ENCODE measurements around the gene IFIT2.
"Not testable (repeated sequence)": the region's sequence is repeated elsewhere in the genome, so short reads cannot be mapped to it uniquely, and the experiment has no call there.

The IFIT2 gene

DNA sequence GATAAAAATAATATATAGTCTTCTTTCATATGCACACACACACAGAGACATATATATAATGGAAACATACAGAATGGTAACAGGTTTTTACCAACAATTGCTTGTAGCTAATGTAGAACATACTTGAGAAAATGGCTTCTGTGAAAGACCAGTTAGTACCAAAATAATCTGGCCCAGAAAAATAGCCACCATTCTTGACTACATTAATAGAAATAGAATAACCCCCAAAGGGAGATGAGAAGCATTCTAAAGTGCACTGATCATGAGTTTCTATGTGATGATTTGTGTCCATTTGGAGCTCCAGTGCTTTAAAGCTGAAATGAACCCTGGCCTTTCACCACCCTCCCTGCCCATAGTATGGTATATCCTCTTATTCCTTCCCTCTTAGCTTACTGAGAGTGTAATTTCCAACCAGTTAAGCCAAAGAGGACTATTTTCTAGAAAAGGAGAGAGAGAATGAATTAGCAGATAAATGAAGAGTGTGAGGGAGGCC lies 22.9 kb upstream of the IFIT2 start:
- no peaks in the 10 kb centered on the region for H3K27me3 ChIP-seq (ENCODE audit: control insufficient read depth, insufficient read depth, low read length, poor library complexity, severe bottlenecking)
- no peaks in the 10 kb centered on the region for H3K36me3 ChIP-seq (ENCODE audit: control insufficient read depth, insufficient read depth, low read length)
- H3K4me1 ChIP-seq (ENCODE audit: control insufficient read depth, insufficient read depth, low read length): peaks cover 15% of the 10 kb centered on the region
- H3K9me3 ChIP-seq (ENCODE audit: control insufficient read depth, low read length): no peaks in the 10 kb centered on the region
- H3K4me3 ChIP-seq (ENCODE audit: insufficient read depth, low read depth, low read length): no peak overlapping the region
- no peak overlapping the region for H3K27ac ChIP-seq (ENCODE audit: insufficient read depth, low read depth, low read length, poor library complexity, severe bottlenecking)

DNA sequence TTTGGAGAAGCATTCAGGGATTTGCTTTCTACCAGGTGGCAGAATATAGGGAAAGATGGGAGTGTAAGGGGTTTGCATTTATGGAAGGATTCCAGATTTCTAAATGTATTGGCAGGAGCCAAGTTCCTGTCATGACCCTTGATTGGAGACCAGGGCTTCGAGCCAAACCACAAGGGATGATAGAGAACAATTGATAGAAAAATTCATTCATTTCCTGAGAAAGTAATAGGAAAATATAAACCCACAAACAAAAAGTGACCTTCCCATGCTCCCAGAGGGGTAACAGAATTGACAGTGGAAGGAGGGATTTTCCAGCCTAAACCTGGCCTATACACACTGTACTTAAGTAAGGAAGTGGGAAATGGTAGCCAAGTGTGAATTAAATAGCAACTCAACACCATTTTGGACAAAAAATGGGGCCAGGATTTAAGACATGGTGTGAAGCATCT lies 22.4 kb upstream of the IFIT2 start:
- no peak overlapping the region for H3K27ac ChIP-seq (ENCODE audit: insufficient read depth, low read depth, low read length, poor library complexity, severe bottlenecking)
- no peaks in the 10 kb centered on the region for H3K27me3 ChIP-seq (ENCODE audit: control insufficient read depth, insufficient read depth, low read length, poor library complexity, severe bottlenecking)
- H3K9me3 ChIP-seq (ENCODE audit: control insufficient read depth, low read length): no peaks in the 10 kb centered on the region
- H3K4me3 ChIP-seq (ENCODE audit: insufficient read depth, low read depth, low read length): no peak overlapping the region
- H3K36me3 ChIP-seq (ENCODE audit: control insufficient read depth, insufficient read depth, low read length): no peaks in the 10 kb centered on the region
- H3K4me1 ChIP-seq (ENCODE audit: control insufficient read depth, insufficient read depth, low read length): peaks cover 20% of the 10 kb centered on the region
- 89 to 100% methylated on average over 1 of the region's 1 CpG for WGBS, 2 experiments

DNA sequence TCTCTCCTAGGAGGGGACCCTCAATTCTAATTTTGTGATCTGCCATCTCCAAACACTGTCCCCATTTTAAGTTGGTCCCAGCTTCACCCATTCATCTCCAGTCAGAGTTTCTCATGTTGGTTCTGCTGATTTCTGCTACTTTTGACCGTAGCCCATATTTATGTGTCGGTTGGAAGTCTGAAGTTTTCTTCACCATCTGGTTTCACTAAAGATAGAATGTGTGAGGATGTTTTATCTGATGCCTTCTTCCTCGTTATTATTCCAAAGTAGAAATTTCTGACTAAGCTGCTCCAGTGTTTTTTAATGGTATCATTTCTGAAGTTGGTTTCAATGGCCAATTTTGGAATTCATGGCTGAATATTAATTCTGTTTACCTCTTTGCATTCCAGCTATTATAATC lies 21.3 kb upstream of the IFIT2 start:
- no peak overlapping the region for H3K27ac ChIP-seq (ENCODE audit: insufficient read depth, low read depth, low read length, poor library complexity, severe bottlenecking)
- 92 to 98% methylated on average over 3 of the region's 3 CpGs for WGBS, 2 experiments
- no peaks in the 10 kb centered on the region for H3K9me3 ChIP-seq (ENCODE audit: control insufficient read depth, low read length)
- no peak overlapping the region for H3K4me3 ChIP-seq (ENCODE audit: insufficient read depth, low read depth, low read length)
- H3K4me1 ChIP-seq (ENCODE audit: control insufficient read depth, insufficient read depth, low read length): peaks cover 20% of the 10 kb centered on the region
- no peaks in the 10 kb centered on the region for H3K27me3 ChIP-seq (ENCODE audit: control insufficient read depth, insufficient read depth, low read length, poor library complexity, severe bottlenecking)
- H3K36me3 ChIP-seq (ENCODE audit: control insufficient read depth, insufficient read depth, low read length): no peaks in the 10 kb centered on the region

DNA sequence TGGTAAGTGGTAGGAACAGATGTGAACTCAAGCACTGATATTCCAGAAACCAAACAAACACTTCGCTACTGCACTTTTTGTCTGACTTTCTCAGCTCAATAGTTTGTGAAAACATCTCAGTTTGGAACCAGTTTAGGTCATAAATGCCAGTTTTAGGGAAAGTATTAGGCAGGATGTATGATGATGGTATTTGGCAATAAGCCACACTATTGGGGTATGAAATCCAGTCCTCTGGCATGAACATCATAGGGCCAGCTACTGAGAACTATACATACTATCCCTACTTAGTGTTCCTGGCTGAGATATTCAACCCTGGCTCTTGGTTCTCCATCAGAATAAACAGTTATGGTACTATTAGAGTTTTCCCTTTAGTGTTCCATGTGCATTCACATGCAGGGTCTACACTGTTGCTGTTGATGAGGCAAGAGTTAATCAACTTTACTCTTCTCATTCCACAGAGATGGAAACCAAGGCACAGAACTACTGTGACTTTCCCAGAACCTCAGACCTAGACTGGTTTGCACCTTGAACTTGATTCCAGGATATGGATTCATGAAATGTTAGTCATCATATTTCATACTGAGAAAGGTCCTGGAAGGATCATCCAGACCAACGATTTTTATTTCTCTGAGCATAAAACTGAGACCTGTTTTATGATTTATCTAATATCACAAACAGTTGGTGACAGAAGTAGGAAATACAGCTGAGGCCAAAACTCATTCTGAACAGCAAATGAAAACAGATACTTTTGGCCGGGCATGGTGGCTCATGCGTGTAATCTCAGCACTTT lies 20.0 kb upstream of the IFIT2 start:
- Histone ChIP-seq H3K9me3 (ENCODE audit: control insufficient read depth, low read length) (no peaks in the 10 kb centered on the region), H3K27ac (ENCODE audit: insufficient read depth, low read depth, low read length, poor library complexity, severe bottlenecking) (no peak overlapping the region), H3K36me3 (ENCODE audit: control insufficient read depth, insufficient read depth, low read length) (no peaks in the 10 kb centered on the region), H3K4me1 (ENCODE audit: control insufficient read depth, insufficient read depth, low read length) (peaks cover 20% of the 10 kb centered on the region), H3K4me3 (ENCODE audit: insufficient read depth, low read depth, low read length) (no peak overlapping the region), H3K27me3 (ENCODE audit: control insufficient read depth, insufficient read depth, low read length, poor library complexity, severe bottlenecking) (no peaks in the 10 kb centered on the region)
- WGBS, 2 experiments: 90 to 94% methylated on average over 4 of the region's 4 CpGs

DNA sequence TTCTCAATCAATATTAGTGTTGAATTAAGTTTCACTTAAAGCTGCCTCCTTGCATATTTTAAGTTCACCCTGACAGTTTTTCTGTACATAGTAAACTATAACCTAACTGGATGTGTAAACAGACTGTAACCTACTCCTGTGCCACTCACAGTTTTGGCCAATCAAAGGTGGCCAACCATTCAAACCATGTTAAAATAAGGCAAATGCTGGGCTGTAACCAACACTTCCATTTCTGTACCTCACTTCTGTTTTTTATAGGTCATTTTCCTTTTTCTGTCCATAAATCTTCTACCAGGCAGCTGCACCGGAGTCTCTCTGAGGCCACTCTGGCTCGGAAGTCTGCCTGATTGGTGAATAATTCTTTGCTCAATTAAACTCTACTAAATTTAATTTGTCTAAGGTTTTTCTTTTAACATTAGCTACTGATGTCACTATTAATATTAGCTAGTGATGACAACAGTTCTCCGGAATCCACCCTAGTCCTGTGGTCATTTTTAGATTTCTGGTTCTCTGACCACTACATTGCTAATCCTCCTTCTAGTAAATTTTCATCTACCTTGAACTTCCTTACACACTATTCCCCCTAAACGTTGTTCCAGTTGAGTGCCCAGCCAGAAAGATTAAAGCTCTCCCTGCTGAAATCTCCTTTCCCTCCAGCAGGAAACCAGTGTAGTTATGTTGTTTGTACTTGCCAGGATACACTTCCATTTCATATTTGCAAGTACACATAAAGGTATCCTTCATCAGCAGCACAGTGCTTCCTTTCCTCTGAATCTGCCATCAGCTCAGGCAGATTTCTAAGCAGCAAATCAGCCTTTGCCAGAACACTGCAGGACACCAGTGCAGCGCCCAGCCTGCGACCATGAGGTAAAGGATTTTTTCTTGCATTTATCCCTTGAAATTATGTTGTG lies 18.6 kb upstream of the IFIT2 start:
- H3K4me3 ChIP-seq (ENCODE audit: insufficient read depth, low read depth, low read length): no peak overlapping the region
- WGBS, 2 experiments: 77 to 78% methylated on average over 4 to 6 of the region's 6 CpGs
- no peaks in the 10 kb centered on the region for H3K27me3 ChIP-seq (ENCODE audit: control insufficient read depth, insufficient read depth, low read length, poor library complexity, severe bottlenecking)
- no peaks in the 10 kb centered on the region for H3K36me3 ChIP-seq (ENCODE audit: control insufficient read depth, insufficient read depth, low read length)
- no peaks in the 10 kb centered on the region for H3K9me3 ChIP-seq (ENCODE audit: control insufficient read depth, low read length)
- H3K27ac ChIP-seq (ENCODE audit: insufficient read depth, low read depth, low read length, poor library complexity, severe bottlenecking): peak overlapping the region; percentile 60
- H3K4me1 ChIP-seq (ENCODE audit: control insufficient read depth, insufficient read depth, low read length): peaks cover 15% of the 10 kb centered on the region

DNA sequence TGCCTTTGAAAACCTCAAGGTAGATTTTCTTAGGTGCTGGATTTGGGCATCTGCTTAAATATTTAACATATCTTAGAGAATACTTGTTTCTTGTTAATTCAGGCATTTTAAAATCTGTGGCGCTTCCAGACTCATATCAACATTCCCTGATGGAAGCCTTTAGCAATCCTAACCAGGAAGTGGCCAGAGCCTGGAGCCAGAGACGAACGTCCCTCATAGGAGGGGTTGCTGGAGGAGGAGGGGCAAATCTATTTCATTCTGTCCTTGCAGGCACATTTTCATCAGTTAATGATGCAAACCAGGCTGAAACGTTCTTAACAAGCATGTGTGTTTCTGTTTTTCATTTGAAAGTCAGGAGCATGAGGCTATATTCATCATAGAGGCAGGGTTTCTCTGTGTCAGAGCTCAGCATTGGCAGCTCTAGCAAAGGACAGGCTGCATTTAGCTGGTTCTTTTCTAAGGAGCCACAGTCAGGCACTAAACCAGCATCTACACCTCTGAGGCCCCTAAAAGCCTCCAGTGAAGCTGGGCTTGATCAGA lies 17.8 kb upstream of the IFIT2 start:
- Histone ChIP-seq H3K4me1 (ENCODE audit: control insufficient read depth, insufficient read depth, low read length) (peaks cover 13% of the 10 kb centered on the region), H3K4me3 (ENCODE audit: insufficient read depth, low read depth, low read length) (no peak overlapping the region), H3K9me3 (ENCODE audit: control insufficient read depth, low read length) (no peaks in the 10 kb centered on the region), H3K36me3 (ENCODE audit: control insufficient read depth, insufficient read depth, low read length) (no peaks in the 10 kb centered on the region), H3K27me3 (ENCODE audit: control insufficient read depth, insufficient read depth, low read length, poor library complexity, severe bottlenecking) (no peaks in the 10 kb centered on the region), H3K27ac (ENCODE audit: insufficient read depth, low read depth, low read length, poor library complexity, severe bottlenecking) (peak overlapping the region; percentile 60)
- WGBS, 2 experiments: 37% methylated on average over 4 of the region's 4 CpGs

DNA sequence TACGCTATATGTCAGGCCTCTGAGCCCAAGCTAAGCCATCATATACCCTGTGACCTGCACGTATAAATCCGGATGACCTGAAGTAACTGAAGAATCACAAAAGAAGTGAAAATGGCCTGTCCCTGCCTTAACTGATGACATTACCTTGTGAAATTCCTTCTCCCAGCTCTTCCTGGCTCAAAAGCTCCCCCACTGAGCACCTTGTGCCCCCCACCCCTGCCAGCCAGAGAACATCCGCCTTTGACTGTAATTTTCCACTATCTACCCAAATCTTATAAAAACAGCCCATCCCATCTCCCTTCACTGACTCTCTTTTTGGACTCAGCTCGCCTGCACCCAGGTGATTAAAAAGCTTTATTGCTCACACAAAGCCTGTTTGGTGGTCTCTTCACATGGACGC lies 17.1 kb upstream of the IFIT2 start:
- H3K4me3 ChIP-seq (ENCODE audit: insufficient read depth, low read depth, low read length); H3K36me3 ChIP-seq (ENCODE audit: control insufficient read depth, insufficient read depth, low read length); H3K9me3 ChIP-seq (ENCODE audit: control insufficient read depth, low read length); H3K27ac ChIP-seq (ENCODE audit: insufficient read depth, low read depth, low read length, poor library complexity, severe bottlenecking); H3K27me3 ChIP-seq (ENCODE audit: control insufficient read depth, insufficient read depth, low read length, poor library complexity, severe bottlenecking): not testable (repeated sequence)
- peaks cover 13% of the 10 kb centered on the region for H3K4me1 ChIP-seq (ENCODE audit: control insufficient read depth, insufficient read depth, low read length)
- WGBS, 2 experiments: 85% methylated on average over 6 of the region's 6 CpGs

DNA sequence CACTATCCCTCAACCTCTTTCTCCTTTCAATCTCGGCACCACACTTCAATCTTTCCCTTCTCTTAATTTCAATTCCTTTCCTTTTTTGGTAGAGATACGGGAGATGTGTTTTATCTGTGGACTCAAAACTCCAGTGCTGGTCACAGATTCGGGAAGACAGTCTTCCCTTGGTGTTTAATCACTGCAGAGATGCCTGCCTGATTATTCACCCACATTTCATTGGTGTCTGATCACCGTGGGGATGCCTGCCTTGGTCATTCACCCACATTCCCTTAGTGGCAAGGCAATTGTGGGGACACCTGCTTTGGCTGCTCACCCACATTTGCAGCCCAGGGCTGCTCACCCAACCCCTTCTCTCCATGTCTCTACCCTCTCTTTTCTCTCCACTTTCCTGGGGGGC lies 16.5 kb upstream of the IFIT2 start:
- H3K27ac ChIP-seq (ENCODE audit: insufficient read depth, low read depth, low read length, poor library complexity, severe bottlenecking); H3K27me3 ChIP-seq (ENCODE audit: control insufficient read depth, insufficient read depth, low read length, poor library complexity, severe bottlenecking); H3K4me3 ChIP-seq (ENCODE audit: insufficient read depth, low read depth, low read length); H3K9me3 ChIP-seq (ENCODE audit: control insufficient read depth, low read length); H3K36me3 ChIP-seq (ENCODE audit: control insufficient read depth, insufficient read depth, low read length): not testable (repeated sequence)
- WGBS, 2 experiments: 95% methylated on average over 4 of the region's 4 CpGs
- peaks cover 13% of the 10 kb centered on the region for H3K4me1 ChIP-seq (ENCODE audit: control insufficient read depth, insufficient read depth, low read length)

DNA sequence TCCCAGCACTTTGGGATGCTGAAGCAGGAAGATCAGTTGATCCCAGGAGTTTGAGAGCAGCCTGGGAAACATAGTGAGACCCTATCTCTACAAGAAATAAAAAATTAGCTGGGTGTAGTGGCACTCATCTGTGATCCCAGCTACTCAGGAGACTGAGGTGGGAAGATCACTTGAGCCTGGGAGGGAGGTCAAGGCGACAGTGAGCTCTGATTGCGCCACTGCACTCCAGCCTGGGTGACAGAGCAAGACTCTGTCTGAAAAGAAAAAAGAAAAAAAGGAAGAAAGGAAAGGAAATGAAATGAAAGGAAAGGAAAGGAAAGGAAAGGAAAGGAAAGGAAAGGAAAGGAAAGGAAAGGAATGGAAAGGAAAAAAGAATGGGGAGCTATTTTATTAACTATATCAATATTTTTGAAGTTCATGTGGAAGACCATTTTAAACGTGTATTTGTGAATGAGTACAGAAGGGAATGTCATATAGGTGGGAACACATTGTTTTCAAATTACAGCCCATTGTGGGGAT lies 7.1 kb upstream of the IFIT2 start:
- H3K4me3 ChIP-seq (ENCODE audit: insufficient read depth, low read depth, low read length): no peak overlapping the region
- no peaks in the 10 kb centered on the region for H3K36me3 ChIP-seq (ENCODE audit: control insufficient read depth, insufficient read depth, low read length)
- no peaks in the 10 kb centered on the region for H3K9me3 ChIP-seq (ENCODE audit: control insufficient read depth, low read length)
- no peak overlapping the region for H3K27ac ChIP-seq (ENCODE audit: insufficient read depth, low read depth, low read length, poor library complexity, severe bottlenecking)
- no peaks in the 10 kb centered on the region for H3K4me1 ChIP-seq (ENCODE audit: control insufficient read depth, insufficient read depth, low read length)
- H3K27me3 ChIP-seq (ENCODE audit: control insufficient read depth, insufficient read depth, low read length, poor library complexity, severe bottlenecking): no peaks in the 10 kb centered on the region
- WGBS, 2 experiments: 84 to 86% methylated on average over 3 of the region's 3 CpGs

DNA sequence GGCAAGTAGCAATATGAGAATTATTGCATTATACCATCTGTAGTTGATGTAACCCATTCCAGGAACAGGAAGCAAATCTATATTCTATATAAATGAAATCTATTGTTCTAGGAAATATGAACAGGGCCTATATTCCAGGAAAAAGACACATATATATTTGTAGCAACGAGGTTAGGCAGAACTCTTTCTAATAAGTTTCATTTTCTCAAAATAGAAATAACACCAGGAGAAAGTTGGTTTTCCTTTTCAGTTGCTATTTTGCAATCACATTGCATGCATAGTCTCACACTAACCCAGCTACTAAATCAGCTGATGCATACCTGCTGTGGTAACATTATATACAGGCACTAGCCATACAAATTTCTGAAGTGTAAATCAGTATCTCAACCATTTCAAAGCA lies 6.2 kb upstream of the IFIT2 start:
- Histone ChIP-seq H3K27me3 (ENCODE audit: control insufficient read depth, insufficient read depth, low read length, poor library complexity, severe bottlenecking) (no peaks in the 10 kb centered on the region), H3K4me3 (ENCODE audit: insufficient read depth, low read depth, low read length) (no peak overlapping the region), H3K4me1 (ENCODE audit: control insufficient read depth, insufficient read depth, low read length) (no peaks in the 10 kb centered on the region), H3K9me3 (ENCODE audit: control insufficient read depth, low read length) (no peaks in the 10 kb centered on the region), H3K36me3 (ENCODE audit: control insufficient read depth, insufficient read depth, low read length) (no peaks in the 10 kb centered on the region), H3K27ac (ENCODE audit: insufficient read depth, low read depth, low read length, poor library complexity, severe bottlenecking) (no peak overlapping the region)
- 80% methylated on average over 1 of the region's 1 CpG; no CpG with 5 or more reads in 1 of the 2 experiments for WGBS, 2 experiments
